GM10847 (cell line): Measurements from ENCODE around the gene CHRNA3.

ENCODE experiments used
- POLR2A ChIP-seq: IDR thresholded peaks from 2 replicates; pipeline ENCODE4 v1.6.1; 2011; ENCODE audit not compliant: insufficient read length; ENCODE audit errors: extremely low read depth

CHRNA3 gene

DNA sequence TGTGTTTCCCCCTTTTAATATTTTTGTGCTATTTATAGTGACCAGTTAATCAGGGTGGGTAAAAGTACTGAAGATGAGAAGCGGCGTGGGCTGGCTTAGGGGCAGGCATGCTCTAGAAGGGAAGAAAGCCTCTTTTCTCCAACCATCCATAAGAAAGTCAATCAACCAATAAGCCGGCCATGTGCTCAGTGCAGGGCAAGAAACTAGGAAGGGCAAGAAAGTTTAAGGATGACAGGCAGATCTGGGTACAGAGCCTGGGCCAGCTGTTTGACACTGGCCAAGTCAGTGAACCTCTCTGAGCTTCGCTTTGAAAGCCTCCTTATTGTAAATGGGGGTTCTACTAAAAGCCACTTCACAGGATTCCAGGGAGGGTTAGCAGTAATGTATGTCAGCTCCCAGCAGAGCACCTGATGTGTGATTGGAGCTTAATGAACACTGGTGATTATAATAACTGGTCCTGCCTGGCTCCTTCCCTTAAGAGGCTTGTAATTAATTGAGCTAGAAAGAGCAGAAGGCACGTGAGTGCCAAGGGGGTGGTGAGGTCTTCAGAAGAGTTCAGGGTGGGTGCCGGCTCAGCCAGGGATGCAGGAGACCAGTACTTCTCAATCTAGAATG is 5.7 kb upstream of the CHRNA3 start:
- TF ChIP-seq POLR2A, result no peak

DNA sequence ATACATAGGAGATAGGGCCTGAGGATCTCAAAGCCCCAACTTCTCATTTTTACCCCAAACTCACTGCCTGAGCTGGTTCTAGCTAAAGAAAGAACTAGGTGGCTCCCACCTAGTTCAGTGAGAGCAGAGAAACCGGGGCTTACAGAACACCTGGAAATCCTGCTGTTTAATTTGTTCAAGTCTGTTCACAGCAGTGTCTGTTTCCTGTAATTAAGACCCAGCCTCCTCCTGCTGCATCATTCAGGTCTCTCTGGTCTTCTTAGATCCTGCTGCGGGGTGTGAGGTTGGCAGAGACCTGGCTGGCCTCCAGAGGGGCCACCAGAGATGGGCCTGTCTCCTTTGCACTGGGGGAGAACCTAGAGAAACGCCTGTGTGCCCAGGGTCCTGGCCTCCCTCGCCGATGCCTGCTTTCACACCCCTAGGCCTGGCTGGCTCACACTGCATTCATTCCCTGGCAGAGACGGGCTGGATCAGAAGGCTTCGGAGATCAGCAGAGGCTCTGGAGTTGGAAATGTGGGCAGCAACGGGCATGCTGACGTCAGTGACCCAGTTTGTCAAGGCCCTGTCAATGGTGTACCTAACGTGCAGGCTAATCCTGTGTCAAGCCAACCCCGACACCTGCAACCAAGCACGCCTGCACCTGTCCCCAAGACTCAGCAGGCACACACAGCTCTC is 4.9 kb upstream of the CHRNA3 start:
- no peak for TF ChIP-seq POLR2A

DNA sequence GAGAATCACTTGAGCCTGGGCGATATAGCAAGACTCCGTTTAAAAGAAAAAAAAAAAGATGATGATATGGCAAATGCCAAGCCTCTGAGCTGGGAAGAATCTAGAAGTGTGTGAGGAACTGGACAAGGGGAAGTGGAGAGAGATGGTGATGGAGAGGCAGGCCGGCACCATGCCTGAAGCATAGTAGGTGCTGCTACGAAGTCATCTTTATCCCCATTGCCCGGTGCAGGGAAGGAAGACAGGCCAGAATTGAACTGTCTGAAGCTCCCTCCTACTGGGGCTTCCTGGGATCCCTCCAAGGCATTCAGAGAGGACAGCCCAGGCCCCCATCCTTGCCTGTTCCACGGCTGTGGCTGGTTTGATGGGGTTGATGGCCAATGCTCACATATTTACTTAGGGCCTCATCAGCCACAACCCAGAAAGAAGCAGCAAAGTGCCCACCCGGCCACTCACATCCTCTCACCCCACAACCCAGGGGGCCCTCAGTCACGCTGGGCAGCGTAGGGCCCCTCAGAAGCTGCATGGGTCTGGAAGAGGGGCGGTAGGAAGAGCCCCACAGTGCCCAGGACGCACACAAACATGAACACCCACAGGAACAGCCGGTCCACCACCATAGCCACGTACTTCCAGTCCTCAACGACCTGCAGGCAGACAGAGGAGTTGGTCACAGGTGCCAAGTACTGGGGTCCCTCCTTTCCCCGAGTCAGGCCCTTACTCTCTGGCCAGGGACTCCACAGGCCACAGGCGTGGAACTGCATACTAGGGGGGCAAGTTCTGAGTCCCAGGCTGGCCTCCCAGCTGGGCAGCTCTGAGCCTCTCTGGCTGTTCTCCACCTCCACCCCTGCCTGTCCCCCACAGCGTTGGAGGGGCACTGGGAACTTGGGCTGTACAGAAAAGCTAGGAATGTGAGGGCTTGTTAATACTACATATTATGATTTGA is 4.1 kb upstream of the CHRNA3 start:
- TF ChIP-seq POLR2A, result no peak

DNA sequence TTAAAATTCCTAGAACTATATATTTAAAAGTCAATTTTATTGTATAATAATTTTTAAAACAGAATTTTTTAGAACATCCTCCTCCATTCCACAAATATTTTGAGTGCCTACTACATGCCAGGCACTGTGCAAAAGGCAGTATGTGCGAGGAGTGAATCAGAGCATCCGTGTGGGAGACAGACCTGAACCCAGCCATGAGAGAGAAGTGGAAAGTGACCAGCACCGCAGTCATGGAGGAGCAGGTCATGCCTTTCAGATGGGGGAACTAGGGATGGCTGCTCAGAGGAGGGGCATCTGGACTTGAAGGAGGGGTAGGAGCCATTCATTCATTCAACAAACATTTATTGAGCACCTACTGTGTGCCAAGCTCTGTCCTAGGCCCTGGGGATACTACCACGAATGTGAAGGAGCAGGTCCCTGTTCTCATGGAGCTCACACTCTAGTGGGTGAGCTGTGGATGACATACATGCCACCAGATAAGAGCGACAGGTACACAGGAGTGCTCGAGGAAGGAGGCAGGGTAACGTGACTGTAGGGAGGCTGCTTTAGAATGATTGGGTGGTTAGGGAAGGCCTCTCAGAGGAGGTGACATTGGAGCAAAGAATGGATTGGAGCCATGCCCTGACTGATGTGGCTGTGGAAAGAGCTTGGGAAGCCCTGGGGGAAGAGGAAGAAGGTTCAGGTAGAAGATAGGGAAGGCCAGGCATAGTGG is 3.1 kb upstream of the CHRNA3 start:
- no peak for TF ChIP-seq POLR2A

DNA sequence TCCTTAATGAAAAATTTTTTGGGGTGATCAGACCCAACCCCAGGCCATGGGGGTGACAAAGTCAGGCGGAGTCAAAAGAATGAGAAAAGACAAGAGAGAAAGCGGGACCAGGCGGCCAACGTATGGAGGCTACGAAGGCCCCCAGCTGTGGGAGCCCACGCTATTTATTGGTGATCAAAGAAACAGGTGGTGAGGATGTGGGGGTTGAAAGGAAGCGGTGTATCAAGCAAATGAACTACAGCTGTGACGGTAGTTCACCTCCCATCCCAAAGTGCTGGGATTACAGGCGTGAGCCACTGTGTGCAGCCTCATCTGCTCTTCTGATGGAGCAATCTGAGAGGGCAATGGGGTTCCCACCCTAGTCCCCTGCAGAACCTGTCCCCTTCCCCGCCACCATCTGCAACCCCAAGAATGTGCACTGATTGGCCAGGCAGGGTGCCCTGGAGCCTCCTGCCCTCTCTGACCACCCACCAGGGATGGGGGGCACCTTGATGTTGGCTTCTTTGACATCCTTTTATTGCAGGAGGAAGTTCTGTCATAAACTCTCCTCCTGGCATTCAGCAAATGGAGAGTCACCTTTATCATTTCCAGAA is 1.1 kb upstream of the CHRNA3 start:
- no peak for TF ChIP-seq POLR2A

DNA sequence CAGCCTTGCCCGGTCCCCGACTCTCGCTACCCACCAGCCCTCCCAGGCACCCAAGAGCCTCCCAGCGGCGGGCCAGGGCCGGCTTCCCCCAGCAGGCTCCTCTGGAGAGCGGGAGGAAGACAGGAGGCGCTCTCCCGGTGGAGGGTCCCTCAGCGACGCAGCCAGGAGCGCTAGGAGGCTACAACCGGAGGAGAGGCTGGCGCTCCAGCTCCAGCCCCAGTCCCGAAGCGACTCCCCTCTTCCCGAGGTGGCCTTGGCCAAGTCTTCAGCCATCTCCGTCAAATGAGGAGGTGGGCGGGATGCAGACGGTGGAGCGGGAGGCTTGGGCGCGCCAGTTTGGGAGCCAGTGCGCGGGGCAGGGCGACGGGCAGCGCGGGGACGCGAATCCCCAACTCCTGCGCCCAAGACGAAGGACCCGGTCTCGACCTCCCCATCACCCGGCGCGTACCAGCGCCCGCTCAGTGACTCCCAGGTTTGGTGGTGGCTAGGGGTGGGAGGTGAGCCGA is 722 bp downstream of the CHRNA3 start:
- no peak for TF ChIP-seq POLR2A

DNA sequence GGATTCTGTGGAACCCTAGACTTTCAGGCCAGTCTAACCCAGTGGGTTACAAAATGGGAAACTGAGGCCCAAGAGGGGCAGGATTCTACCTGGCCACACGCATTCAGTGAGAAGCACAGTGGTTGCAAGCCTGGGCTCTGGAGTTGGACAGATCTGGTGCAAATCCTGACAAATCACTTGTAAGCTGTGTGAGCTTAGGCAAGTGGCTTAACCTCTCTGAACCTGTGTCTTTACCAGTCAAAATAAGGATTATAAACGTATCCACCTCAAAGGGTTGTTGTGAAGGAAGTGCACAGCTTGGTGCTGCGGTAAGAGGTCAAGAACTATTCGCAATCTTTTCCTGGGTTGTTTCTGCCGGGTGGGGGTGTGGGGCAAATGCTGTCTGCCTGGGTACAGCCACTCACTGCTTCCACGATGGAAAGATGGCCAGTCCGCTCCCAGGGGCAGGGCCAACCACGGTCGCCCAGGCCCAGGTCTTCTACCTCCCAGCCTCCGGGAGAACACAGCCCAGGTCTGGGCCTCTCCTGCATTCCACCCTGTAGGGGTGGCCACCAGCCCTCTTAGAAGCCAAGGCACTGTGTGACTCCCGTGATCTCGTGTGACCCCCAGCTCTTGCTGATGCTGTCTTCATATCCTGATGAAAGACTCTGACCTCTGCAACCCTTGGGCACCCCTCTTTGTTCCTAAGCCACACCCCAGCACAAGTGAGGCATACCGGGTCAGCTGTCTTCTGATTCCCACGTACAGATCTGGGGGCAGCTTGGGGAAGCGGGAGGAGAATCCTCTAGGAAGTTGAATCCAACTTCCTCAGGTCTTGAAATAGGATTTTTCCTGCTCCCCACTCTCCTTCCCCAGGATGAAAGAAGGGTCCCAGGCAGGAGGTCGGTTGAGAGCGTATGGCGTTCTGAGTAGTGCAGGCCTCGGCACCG is 1.5 kb downstream of the CHRNA3 start:
- no peak for TF ChIP-seq POLR2A

DNA sequence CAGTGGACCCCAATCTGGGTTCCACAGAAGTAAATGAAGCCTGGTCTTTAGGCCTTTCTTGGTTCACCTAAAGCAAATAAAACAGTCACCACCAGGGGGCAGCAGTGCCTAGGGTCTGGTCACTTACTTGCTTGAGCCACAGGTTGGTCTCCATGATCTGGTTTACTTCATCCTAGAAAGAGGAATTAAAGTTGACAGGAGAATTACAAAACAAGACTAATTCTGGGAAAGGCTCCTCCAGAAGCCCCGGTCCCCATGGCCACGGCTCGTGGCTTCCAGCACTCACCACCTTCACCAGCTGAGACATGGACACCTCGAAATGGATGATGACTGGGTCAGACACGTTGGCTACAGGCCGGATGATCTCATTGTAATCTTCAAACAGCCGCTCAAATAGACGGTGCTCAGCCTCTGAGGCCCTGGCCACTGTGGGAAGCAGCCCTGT is 2.3 kb downstream of the CHRNA3 start:
- no peak for TF ChIP-seq POLR2A

DNA sequence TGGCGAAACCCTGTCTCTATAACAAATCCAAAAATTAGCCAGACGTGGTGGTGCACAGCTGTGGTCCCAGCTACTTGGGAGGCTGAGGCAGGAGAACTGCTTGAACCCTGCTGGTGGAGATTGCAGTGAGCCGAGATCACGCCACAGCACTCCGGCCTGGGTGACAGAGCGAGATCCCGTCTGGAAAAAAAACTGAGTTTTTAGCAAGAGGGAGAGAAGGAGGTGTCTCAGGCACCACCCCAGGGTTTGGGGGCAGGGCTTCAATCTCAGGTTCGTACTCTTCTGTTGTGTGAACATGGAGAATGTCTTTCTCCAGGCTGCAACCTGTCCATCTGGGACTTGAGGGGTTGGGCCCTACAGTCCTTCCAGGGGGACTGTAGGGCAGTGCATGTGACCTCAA is 2.7 kb downstream of the CHRNA3 start:
- no peak for TF ChIP-seq POLR2A

DNA sequence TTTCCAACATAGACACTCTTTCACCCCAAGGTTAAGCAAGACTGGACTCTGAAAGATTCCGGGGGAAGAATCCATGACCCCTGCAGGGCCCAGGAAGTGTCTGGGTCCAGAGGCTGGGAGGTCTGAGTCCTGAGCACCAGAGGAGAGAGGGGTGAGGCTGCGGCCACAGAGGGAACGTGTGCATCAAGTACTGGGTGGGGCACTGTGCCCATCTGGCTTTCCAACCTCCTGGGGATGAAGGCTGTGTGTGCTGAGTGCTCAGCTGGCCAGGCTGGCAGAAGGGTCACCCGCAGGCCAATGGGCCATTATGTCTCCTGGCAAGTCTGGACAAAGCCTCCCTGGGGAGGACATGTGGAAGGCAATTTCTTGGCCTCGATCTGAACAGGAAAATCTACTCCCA is 3.3 kb downstream of the CHRNA3 start:
- no peak for TF ChIP-seq POLR2A

DNA sequence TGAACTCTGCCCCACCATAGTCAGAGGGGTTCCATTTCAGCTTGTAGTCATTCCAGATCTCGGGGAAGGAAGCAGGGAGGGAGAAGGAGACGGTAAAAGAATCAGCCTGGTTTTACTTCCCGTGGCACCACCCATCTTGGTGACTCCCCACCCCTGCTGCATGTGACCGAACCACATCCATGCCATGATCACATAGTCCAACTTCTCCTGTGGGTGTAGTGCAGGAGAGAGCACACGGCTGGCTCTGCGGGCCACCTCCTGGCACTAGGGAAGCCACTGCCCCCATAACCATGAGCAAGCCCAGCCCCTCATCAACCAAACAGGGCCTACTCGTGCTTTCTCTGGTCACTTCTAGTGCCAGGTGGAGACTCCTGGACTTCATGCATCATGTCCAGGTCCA is 3.7 kb downstream of the CHRNA3 start:
- no peak for TF ChIP-seq POLR2A

DNA sequence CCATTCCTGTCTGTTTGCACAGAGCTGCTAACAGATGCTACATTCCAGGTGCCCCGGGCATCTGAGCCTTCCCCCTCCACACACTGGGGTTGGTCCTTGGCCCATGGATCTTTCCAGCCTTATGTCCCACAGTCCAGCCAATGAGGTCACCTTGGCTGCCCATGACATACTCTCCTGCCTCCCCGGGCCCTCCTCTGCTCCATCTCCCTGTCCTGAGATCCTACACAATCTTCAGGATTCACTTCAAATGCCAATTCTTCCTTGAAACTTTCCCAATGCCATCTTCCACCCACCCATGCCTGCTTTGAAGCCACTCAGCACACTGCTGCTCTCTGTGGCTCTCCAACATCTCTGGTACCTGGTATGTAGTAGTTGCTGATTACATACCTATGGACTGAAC is 4.3 kb downstream of the CHRNA3 start:
- no peak for TF ChIP-seq POLR2A

DNA sequence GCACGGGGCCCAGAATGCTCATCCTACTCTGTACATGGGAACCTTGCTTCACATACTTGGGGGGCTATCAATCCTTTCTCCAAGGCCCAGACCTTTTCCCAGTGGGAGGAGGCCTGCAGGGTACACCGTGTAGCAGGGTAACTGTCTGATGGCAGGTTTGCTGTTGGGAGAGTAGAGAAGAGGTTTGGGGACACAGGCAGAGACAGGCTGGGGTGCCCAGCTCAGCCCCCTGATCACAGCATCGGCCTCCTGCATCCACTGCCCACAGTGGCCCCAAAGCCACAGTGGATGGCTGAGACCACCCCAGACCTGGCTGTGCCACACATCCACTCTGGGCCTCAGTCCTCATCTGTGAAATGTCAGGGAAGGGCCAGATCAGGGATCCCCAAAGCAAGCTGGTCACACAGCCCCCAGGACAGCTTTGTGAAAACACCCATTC is 5.6 kb downstream of the CHRNA3 start:
- no peak for TF ChIP-seq POLR2A

DNA sequence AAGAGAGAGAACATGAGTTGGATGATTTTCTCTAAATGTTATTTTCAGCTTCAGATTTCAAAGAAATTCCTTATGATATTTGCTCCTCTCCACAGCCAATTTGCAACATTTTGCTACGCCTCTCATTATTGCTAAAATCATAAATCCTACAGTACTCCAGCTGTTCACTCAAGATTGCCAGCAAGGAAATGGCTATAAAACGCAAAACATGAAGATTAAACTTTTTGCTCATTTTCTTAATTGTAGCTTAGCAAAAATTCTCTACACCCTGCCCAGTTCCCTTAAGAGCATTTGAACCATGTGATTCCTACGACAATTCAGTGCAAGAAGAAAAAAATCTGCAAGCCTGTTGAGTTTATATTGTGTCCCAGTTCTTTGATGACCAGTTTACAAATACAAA is 6.8 kb downstream of the CHRNA3 start:
- no peak for TF ChIP-seq POLR2A
